DND-41 (cell line): Measurements from ENCODE around the gene IL6R.

Source experiments
- CTCF ChIP-seq: IDR thresholded peaks from 2 replicates; pipeline ENCODE4 v1.5.1; 2012; ENCODE audit warnings: borderline replicate concordance, low read length, moderate library complexity, mild to moderate bottlenecking; ENCODE audit not compliant: poor library complexity, severe bottlenecking; ENCODE audit errors: extremely low read depth
- EZH2 ChIP-seq: IDR thresholded peaks from 3 replicates; pipeline ENCODE4 v1.6.1; 2012; ENCODE audit warnings: borderline replicate concordance, low read depth, mild to moderate bottlenecking, moderate library complexity, low read length, inconsistent platforms; ENCODE audit not compliant: severe bottlenecking

DNA sequence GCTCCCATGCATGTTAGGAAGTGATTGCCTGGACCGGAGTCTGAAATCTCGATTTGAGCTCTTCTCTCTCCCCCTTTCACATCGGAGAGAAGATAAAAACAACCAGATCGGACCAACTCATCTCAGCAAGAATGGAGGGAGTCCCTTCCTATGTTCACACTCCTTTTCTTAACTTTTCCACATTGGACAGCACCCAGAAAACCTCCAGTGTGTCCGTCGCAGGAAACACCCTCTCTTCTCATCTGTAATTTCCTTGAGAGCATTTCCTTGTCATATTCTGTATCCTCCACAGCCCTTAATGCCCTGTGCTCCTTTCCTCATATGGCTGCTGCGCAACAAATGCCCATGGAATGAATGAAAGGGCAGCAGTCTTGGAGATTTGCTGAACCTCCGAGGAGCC lies 95.4 kb downstream of the IL6R start:
- TF ChIP-seq CTCF (no peak), EZH2 (no peak)
